Lower leg skin (tissue), 3 donors: ENCODE results near the gene FANCC.

Experiments
- POLR2A ChIP-seq, 2 donors: fragments of 450-650 bp; IDR thresholded peaks; one replicate each; pipeline ENCODE4 v1.6.1; 2016 to 2017; ENCODE audit warnings: antibody characterized with exemption in 2 of 2, mild to moderate bottlenecking in 1 of 2, moderate library complexity in 1 of 2
- TF ChIP-seq, protein P1 (sequence below), 3 donors: fragments of 450-650 bp; IDR thresholded peaks; one replicate each; pipeline ENCODE4 v1.5.1; 2016; ENCODE audit warnings: antibody characterized with exemption in 3 of 3, mild to moderate bottlenecking in 3 of 3, moderate library complexity in 2 of 3

DNA sequence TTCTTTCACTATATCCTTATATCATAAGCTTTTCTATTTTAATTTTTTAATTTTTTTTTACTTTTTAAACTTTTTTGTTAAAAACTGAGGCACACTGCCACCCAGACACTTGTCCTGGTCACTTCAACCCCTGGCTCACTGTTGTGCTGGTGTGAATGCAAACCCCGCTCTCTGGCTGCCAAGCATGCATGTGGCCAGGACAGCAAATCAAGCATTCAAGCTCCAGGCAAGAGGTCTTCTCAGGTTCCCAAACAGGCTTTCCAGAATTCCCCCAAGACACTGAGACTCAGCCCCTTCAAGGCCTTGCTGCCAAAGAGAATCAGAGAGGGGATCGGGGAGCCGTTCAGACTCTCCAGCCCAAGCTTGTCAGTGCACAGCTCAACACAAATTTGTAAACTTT, 139.9 kb downstream of the FANCC start:
- TF ChIP-seq, protein P1, sequence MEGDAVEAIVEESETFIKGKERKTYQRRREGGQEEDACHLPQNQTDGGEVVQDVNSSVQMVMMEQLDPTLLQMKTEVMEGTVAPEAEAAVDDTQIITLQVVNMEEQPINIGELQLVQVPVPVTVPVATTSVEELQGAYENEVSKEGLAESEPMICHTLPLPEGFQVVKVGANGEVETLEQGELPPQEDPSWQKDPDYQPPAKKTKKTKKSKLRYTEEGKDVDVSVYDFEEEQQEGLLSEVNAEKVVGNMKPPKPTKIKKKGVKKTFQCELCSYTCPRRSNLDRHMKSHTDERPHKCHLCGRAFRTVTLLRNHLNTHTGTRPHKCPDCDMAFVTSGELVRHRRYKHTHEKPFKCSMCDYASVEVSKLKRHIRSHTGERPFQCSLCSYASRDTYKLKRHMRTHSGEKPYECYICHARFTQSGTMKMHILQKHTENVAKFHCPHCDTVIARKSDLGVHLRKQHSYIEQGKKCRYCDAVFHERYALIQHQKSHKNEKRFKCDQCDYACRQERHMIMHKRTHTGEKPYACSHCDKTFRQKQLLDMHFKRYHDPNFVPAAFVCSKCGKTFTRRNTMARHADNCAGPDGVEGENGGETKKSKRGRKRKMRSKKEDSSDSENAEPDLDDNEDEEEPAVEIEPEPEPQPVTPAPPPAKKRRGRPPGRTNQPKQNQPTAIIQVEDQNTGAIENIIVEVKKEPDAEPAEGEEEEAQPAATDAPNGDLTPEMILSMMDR (IDR thresholded peaks at IDR 0.05), result no peak
- no peak for TF ChIP-seq POLR2A (IDR thresholded peaks at IDR 0.05)
